H9 (cell line): Measurements from ENCODE around the gene XBP1. TPM values are rescaled to one million over a fixed set of nuclear protein-coding genes. Genes with fewer than 3 reads are reported as not detected.

Experiments used
- DNase-seq: peaks from one replicate; pipeline ENCODE4 v3.0.0-alpha.2; 2017
- H2AFZ ChIP-seq: one replicate; pipeline ENCODE4 v1.6.1; 2013; ENCODE audit warnings: mild to moderate bottlenecking, low read length, control low read depth, moderate library complexity
- H2AK5ac ChIP-seq: 2 replicates; pipeline ENCODE4 v1.6.1; 2013; ENCODE audit warnings: low read length, control low read depth, mixed read lengths; ENCODE audit not compliant: insufficient read length
- H2BK120ac ChIP-seq: one replicate; pipeline ENCODE4 v1.6.1; 2013; ENCODE audit warnings: low read depth, mild to moderate bottlenecking, low read length, control low read depth, inconsistent platforms; ENCODE audit not compliant: poor library complexity, severe bottlenecking
- H2BK12ac ChIP-seq: 2 replicates; pipeline ENCODE4 v1.6.1; 2013; ENCODE audit warnings: low read length, control low read depth, mixed read lengths, low read depth; ENCODE audit not compliant: insufficient read length
- H2BK15ac ChIP-seq: 2 replicates; pipeline ENCODE4 v1.6.1; 2013; ENCODE audit warnings: low read depth, low read length, control low read depth
- H2BK20ac ChIP-seq: one replicate; pipeline ENCODE4 v1.6.1; 2013; ENCODE audit warnings: low read depth, mild to moderate bottlenecking, low read length, control low read depth, inconsistent platforms; ENCODE audit not compliant: poor library complexity, severe bottlenecking
- H2BK5ac ChIP-seq: 2 replicates; pipeline ENCODE4 v1.6.1; 2013; ENCODE audit warnings: low read length, control low read depth, mixed read lengths; ENCODE audit not compliant: insufficient read length
- H3K14ac ChIP-seq: 2 replicates; pipeline ENCODE4 v1.6.1; 2013; ENCODE audit warnings: low read length, control low read depth; ENCODE audit not compliant: insufficient read depth
- H3K18ac ChIP-seq: 2 replicates; pipeline ENCODE4 v1.6.1; 2013; ENCODE audit warnings: low read depth, mild to moderate bottlenecking, mixed read lengths, low read length, control low read depth; ENCODE audit not compliant: insufficient read length
- H3K23ac ChIP-seq: 2 replicates; pipeline ENCODE4 v1.6.1; 2013; ENCODE audit warnings: low read length, control low read depth, mixed read lengths, low read depth; ENCODE audit not compliant: insufficient read length
- H3K23me2 ChIP-seq: 2 replicates; pipeline ENCODE4 v1.6.1; 2013; ENCODE audit warnings: low read depth, mild to moderate bottlenecking, mixed read lengths, low read length, control low read depth; ENCODE audit not compliant: insufficient read length, poor library complexity, severe bottlenecking
- H3K27ac ChIP-seq: 2 replicates; pipeline ENCODE4 v1.5.1; 2013; ENCODE audit warnings: low read length, control low read depth, mixed read lengths, low read depth; ENCODE audit not compliant: insufficient read length
- H3K27me3 ChIP-seq: 2 replicates; pipeline ENCODE4 v1.6.1; 2013; ENCODE audit warnings: low read length, control low read depth, inconsistent platforms; ENCODE audit not compliant: insufficient read depth
- H3K4ac ChIP-seq: 2 replicates; pipeline ENCODE4 v1.6.1; 2013; ENCODE audit warnings: low read depth, mild to moderate bottlenecking, control low read depth, inconsistent platforms, low read length, moderate library complexity
- H3K4me1 ChIP-seq: 2 replicates; pipeline ENCODE4 v1.6.1; 2013; ENCODE audit warnings: low read length, control low read depth, inconsistent platforms; ENCODE audit not compliant: insufficient read depth
- H3K4me2 ChIP-seq: 2 replicates; pipeline ENCODE4 v1.6.1; 2013; ENCODE audit warnings: low read length, control low read depth, mixed read lengths; ENCODE audit not compliant: insufficient read length, insufficient read depth
- H3K56ac ChIP-seq: 2 replicates; pipeline ENCODE4 v1.6.1; 2013; ENCODE audit warnings: low read depth, mild to moderate bottlenecking, mixed read lengths, low read length, control low read depth; ENCODE audit not compliant: insufficient read length
- H3K79me1 ChIP-seq: 2 replicates; pipeline ENCODE4 v1.6.1; 2013; ENCODE audit warnings: low read depth, mild to moderate bottlenecking, moderate library complexity, low read length, control low read depth, inconsistent platforms; ENCODE audit not compliant: insufficient read depth, poor library complexity, severe bottlenecking
- H3K79me2 ChIP-seq: 2 replicates; pipeline ENCODE4 v1.6.1; 2013; ENCODE audit warnings: low read length, control low read depth, inconsistent platforms; ENCODE audit not compliant: insufficient read depth
- H3K9ac ChIP-seq: 2 replicates; pipeline ENCODE4 v1.6.1; 2013; ENCODE audit warnings: low read length, control low read depth, mixed read lengths; ENCODE audit not compliant: insufficient read length; ENCODE audit errors: extremely low read depth
- H3K9me3 ChIP-seq: one replicate; pipeline ENCODE4 v1.6.1; 2013; ENCODE audit warnings: low read depth, low read length, inconsistent platforms; ENCODE audit not compliant: control insufficient read depth
- H3T11ph ChIP-seq: one replicate; pipeline ENCODE4 v1.6.1; 2013; ENCODE audit warnings: mild to moderate bottlenecking, low read length, control low read depth, inconsistent platforms
- H4K20me1 ChIP-seq: one replicate; pipeline ENCODE4 v1.6.1; 2013; ENCODE audit not compliant: control insufficient read depth, insufficient read length, insufficient read depth
- H4K5ac ChIP-seq: 2 replicates; pipeline ENCODE4 v1.6.1; 2013; ENCODE audit warnings: low read depth, mild to moderate bottlenecking, mixed read lengths, low read length, control low read depth; ENCODE audit not compliant: insufficient read length
- H4K8ac ChIP-seq: replicated peaks from 2 replicates; pipeline ENCODE4 v1.6.1; 2013; ENCODE audit warnings: low read length, control low read depth, mixed read lengths, low read depth; ENCODE audit not compliant: insufficient read length
- H4K91ac ChIP-seq: 2 replicates; pipeline ENCODE4 v1.6.1; 2013; ENCODE audit warnings: low read depth, mild to moderate bottlenecking, moderate library complexity, mixed read lengths, low read length, control low read depth; ENCODE audit not compliant: insufficient read length
- H3K27ac Mint-ChIP-seq, 3 experiments: 2 replicates in 2 of 3; 3 replicates in 1 of 3; pipeline ENCODE4 v1.8.0; 2020 to 2021; ENCODE audit warnings: mixed read lengths in 3 of 3, mild to moderate bottlenecking in 1 of 3, moderate library complexity in 1 of 3
- H3K27me3 Mint-ChIP-seq: 2 replicates; pipeline ENCODE4 v1.8.0; 2021; ENCODE audit warnings: low read depth, mild to moderate bottlenecking, moderate library complexity, mixed read lengths
- H3K36me3 Mint-ChIP-seq, 3 experiments: 2 replicates in 2 of 3; 3 replicates in 1 of 3; pipeline ENCODE4 v1.8.0; 2020 to 2021; ENCODE audit warnings: low read depth in 3 of 3, mixed read lengths in 3 of 3; ENCODE audit not compliant: insufficient read depth in 1 of 3
- H3K4me1 Mint-ChIP-seq, 2 experiments: 2 replicates each; pipeline ENCODE4 v1.8.0; 2020; ENCODE audit warnings: mixed read lengths in 2 of 2
- H3K4me3 Mint-ChIP-seq, 2 experiments: 2 replicates in 1 of 2; 3 replicates in 1 of 2; pipeline ENCODE4 v1.8.0; 2020 to 2021; ENCODE audit warnings: mild to moderate bottlenecking in 2 of 2, mixed read lengths in 2 of 2, moderate library complexity in 1 of 2
- H3K9me3 Mint-ChIP-seq, 2 experiments: 2 replicates in 1 of 2; 3 replicates in 1 of 2; pipeline ENCODE4 v1.8.0; 2020; ENCODE audit warnings: mild to moderate bottlenecking in 2 of 2, mixed read lengths in 2 of 2, moderate library complexity in 1 of 2
- CTCF ChIP-seq: fragments of 200-600 bp; sonication (generic); conservative IDR thresholded peaks from 3 replicates; pipeline ENCODE4 v1.8.0; 2021; ENCODE audit warnings: antibody characterized with exemption, mild to moderate bottlenecking
- WGBS: extraction: QIAGEN DNeasy Blood & Tissue Kit; methylation state at CpG from one replicate; pipeline ENCODE4 v1.1.7; 2013; ENCODE audit warnings: missing lambda C conversion rate, low lambda C conversion rate, mixed read lengths; ENCODE audit not compliant: insufficient read length; ENCODE audit errors: extremely low coverage; 5-methylcytosine and 5-hydroxymethylcytosine counted together
- total RNA-seq: library from RNA; stranded (reverse); gene quantifications from 2 replicates; pipeline ENCODE4 v1.2.1, GENCODE V29; 2021

Gene XBP1
- total RNA-seq, 1 experiment from 2014 or later = 114 TPM

- peak overlapping the region; percentile 27 for H3K9ac ChIP-seq
- H3K27ac ChIP-seq = no peak overlapping the region
- H2BK20ac ChIP-seq = no peak overlapping the region
- DNase-seq = no peak
- no peak overlapping the region for H4K5ac ChIP-seq
- peaks cover 7% of the 10 kb centered on the region; the same call in 1 of the 2 replicates for H3K4me1 ChIP-seq
- no peaks in the 10 kb centered on the region for H3K79me2 ChIP-seq
- H3K56ac ChIP-seq = no peak overlapping the region
- no peak overlapping the region for H2BK5ac ChIP-seq
- H2AFZ ChIP-seq = no peak overlapping the region
- H2BK12ac ChIP-seq = no peak overlapping the region
- H4K8ac ChIP-seq = no peak overlapping the region
- H2AK5ac ChIP-seq = no peak overlapping the region
- no peak overlapping the region for H2BK15ac ChIP-seq
- H3K23ac ChIP-seq = no peak overlapping the region
- no peaks in the 10 kb centered on the region for H3K9me3 ChIP-seq
- no peaks in the 10 kb centered on the region for H3K79me1 ChIP-seq
- no peak overlapping the region for H3K14ac ChIP-seq
- WGBS = no CpG with 5 or more reads among the region's 6 CpGs
- H3K27me3 ChIP-seq = no peaks in the 10 kb centered on the region
- Mint-ChIP-seq H3K36me3 (no peaks in the 10 kb centered on the region), H3K4me1 (peaks cover 13% of the 10 kb centered on the region in 2 experiments), H3K27ac (peak overlapping the region in 1 of 3 experiments; percentile 34; a peak in 1 of 7 replicates), H3K4me3 (no peak overlapping the region), H3K9me3 (no peaks in the 10 kb centered on the region), H3K27me3 (no peaks in the 10 kb centered on the region)
- no peak for TF ChIP-seq CTCF
- no peaks in the 10 kb centered on the region for H3K23me2 ChIP-seq
- H4K20me1 ChIP-seq = no peaks in the 10 kb centered on the region
- no peak overlapping the region for H3K18ac ChIP-seq
- no peak overlapping the region for H4K91ac ChIP-seq
- no peak overlapping the region for H3K4me2 ChIP-seq
- H2BK120ac ChIP-seq = no peak overlapping the region
- H3T11ph ChIP-seq = peak overlapping the region; percentile 8
- no peak overlapping the region for H3K4ac ChIP-seq
These were observed 14.7 kb upstream of the XBP1 start for GRCh38 chr22:28815111-28815510.
